22Rv1 (cell line): Measurements from ENCODE around the gene XYLB.

Source experiments
- H3K27ac ChIP-seq: fragments of 450-650 bp; 2 replicates; pipeline ENCODE4 v1.5.1; 2017
- ZFX ChIP-seq: fragments of 450-650 bp; IDR thresholded peaks from 2 replicates; pipeline ENCODE4 v1.6.1; 2017; ENCODE audit warnings: antibody characterized with exemption, borderline replicate concordance
- TF ChIP-seq, protein P1 (sequence below): fragments of 450-650 bp; IDR thresholded peaks from 2 replicates; pipeline ENCODE4 v1.5.1; 2017; ENCODE audit warnings: mild to moderate bottlenecking

XYLB gene

DNA sequence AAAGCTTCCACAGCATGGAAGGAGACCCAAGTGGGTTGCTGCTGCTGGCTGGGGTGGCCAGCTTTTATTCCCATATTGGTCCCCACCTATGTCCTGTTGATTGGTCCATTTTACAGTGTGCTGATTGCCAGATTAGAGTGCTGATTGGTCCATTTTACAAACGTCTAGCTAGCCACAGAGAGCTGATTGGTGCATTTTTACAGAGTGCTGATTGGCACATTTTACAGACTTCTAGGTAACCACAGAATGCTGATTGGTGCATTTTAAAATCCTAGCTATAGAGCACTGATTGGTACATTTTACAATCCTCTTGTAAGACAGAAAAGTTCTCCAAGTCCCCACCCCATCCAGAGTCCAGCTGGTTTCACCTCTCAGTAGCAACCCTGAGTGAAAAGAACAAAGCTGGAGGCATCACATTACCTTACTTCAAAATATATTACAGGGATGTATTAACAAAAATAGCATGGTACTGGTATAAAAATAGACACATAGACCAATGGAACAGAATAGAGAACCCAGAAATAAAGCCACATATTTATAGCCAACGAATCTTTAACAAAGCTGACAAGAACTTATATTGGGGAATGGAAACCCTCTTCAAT, 99.6 kb downstream of the XYLB start:
- no peak overlapping the region for H3K27ac ChIP-seq
- TF ChIP-seq, protein P1, sequence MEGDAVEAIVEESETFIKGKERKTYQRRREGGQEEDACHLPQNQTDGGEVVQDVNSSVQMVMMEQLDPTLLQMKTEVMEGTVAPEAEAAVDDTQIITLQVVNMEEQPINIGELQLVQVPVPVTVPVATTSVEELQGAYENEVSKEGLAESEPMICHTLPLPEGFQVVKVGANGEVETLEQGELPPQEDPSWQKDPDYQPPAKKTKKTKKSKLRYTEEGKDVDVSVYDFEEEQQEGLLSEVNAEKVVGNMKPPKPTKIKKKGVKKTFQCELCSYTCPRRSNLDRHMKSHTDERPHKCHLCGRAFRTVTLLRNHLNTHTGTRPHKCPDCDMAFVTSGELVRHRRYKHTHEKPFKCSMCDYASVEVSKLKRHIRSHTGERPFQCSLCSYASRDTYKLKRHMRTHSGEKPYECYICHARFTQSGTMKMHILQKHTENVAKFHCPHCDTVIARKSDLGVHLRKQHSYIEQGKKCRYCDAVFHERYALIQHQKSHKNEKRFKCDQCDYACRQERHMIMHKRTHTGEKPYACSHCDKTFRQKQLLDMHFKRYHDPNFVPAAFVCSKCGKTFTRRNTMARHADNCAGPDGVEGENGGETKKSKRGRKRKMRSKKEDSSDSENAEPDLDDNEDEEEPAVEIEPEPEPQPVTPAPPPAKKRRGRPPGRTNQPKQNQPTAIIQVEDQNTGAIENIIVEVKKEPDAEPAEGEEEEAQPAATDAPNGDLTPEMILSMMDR: no peak
- TF ChIP-seq ZFX: no peak

DNA sequence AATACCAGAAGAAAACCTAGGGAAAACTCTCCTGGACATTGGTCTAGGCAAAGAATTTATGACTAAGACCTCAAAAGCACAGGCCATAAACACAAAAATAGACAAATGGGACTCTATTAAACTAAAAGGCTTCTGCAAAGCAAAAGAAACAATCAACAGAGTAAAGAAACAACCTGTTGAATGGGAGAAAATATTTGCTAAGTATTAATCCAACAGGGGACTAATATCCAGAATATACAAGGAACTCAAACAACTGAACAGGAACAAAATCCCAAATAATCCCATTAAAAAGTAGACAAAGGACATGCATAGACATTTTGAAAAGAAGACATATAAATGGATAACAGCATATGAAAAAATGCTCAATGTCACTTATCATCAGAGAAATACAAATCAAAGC, 100.2 kb downstream of the XYLB start:
- no peak for TF ChIP-seq ZFX
- TF ChIP-seq, protein P1: no peak
- no peak overlapping the region for H3K27ac ChIP-seq

DNA sequence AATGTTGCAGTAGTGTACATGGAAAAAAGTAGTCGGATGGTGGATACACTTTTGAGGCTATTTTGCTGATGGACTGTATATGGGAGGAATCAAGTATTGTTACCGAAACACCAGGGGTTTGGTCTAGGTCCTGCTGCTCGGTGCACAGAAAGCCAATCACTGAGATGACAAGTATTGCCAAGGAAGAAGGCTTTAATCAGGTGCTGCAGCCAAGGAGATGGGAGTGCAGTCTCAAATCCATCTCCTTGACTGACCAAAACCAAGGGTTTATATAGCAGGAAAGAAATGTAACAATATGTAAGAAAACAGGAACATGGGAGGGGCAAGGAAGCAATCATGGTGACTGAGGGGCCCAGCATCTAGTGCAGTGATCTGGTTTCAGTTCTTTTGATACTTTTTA, 104.3 kb downstream of the XYLB start:
- no peak overlapping the region for H3K27ac ChIP-seq
- TF ChIP-seq, protein P1: no peak
- TF ChIP-seq ZFX: no peak

DNA sequence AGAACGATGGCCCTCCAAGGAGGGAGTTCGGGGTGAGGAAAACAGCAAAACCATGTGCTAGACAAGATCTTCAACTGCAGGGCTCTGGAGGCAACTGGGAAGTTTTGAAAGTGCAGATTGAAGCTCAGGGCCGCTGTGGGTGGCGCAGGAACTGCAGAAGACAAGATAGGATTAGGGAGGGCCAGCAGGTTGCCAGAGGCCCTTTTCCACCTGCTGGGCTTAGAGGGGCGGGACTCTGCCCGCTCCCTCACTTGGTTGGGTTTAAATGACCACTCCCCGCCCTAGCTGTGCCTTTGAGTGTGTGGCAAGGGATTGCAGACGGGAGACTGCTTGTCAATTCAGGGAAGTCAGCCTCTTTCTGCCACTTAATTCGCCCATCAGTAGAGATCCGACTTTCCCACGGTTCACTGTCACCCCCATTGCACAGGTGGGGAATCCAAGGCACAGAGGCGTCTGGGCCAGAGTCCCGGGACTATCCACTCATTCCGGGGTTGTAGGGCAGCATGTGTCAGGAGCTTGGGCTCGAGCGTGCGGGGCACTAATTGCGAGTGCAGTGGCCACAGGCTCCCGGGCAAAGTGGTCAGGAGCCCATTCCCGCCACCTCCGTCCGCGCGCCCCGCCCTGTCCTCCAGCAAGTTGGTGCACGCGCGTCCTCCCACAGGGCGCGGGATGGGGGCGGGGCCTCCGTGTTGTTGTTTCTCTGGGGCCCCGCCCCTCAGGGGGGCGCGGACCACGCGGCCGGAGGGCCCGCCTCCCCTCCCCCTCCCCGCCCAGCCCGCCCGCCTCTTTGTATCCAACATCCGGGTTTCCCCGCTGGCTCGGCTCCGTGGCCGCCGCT, 106.7 kb downstream of the XYLB start, which contains the start of gene ACVR2B:
ACVR2B (plus strand) TSS at position 816 of the 838 bp plus-strand sequence. CDS start 433 bp downstream, outside the sequence.
- peak within 1 kb of the TSS; percentile 95 for H3K27ac ChIP-seq
- no peak for TF ChIP-seq ZFX
- TF ChIP-seq, protein P1: no peak

DNA sequence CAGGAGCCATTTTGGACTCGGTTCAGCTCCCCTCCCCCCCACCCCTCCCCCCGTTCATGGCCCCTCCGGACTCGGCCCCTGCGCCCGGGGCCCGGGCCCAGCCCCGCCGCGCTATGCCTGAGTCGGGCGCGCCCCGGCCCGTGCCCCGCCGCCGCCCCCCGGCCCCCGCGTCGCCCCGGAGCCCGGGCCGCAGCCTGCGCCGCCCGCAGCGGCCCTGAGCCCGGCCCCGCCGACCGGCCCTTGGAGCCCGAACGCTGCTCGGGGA, 107.3 kb downstream of the XYLB start:
- no peak for TF ChIP-seq ZFX
- TF ChIP-seq, protein P1: no peak
- H3K27ac ChIP-seq: peak overlapping the region; percentile 95

DNA sequence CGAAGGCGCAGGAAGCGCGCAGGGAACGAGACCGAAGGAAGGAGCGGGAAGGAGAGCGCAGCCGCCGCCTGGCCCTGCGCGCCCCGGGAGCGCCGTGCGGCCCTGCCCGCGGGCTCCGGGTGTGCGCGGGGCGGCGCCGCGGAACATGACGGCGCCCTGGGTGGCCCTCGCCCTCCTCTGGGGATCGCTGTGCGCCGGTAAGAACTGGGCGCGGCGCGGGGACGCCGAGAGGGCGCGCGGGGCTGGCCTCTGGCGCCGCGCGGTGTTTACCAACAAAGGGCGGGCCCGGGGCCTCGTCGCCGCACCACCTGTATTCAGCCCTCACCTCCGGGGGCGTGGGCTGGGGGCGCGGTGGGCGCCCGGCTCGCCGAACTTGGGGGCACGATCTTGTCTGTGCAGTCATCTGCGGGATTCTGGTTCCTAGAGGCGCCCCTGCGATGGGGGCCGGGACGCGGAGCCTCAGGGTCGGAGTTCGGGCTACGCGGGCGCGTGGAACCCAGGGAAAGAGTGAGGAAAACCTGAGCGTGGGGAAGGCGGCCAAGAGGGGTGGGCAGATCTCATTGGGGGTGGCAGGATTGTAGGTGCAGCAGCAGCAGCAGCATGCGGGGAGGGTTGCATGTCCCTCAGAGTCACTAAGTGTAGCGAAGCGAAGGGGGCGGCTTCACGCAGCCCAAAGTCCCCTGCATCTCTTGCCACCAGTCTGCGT, 107.7 kb downstream of the XYLB start:
- peak overlapping the region; percentile 95 for H3K27ac ChIP-seq
- no peak for TF ChIP-seq ZFX
- TF ChIP-seq, protein P1: peak; percentile 20; the same call in 1 of the 2 replicates
